SU-DHL-6 (cell line): ENCODE measurements around the gene WDR59.

ENCODE experiments used
- H2AFZ ChIP-seq: fragments of 200-600 bp; sonication (generic); 2 replicates; pipeline ENCODE4 v1.6.1; 2014; ENCODE audit warnings: low read depth, mild to moderate bottlenecking, moderate library complexity, mixed read lengths, antibody characterized with exemption, low read length; ENCODE audit not compliant: severe bottlenecking
- H3F3A ChIP-seq: fragments of 200-600 bp; shearing (Covaris generic); 2 replicates; pipeline ENCODE4 v1.6.0; 2016; ENCODE audit warnings: antibody characterized with exemption, mild to moderate bottlenecking; ENCODE audit not compliant: insufficient read depth
- H3K27ac ChIP-seq: fragments of 200-600 bp; sonication (generic); 2 replicates; pipeline ENCODE4 v1.5.1; 2016; ENCODE audit warnings: low read depth, mild to moderate bottlenecking, low read length, moderate library complexity, mixed read lengths
- H3K27me3 ChIP-seq: fragments of 200-600 bp; sonication (generic), shearing (Covaris generic); 2 replicates; pipeline ENCODE4 v1.6.0; 2014; ENCODE audit warnings: mild to moderate bottlenecking, low read length
- H3K36me3 ChIP-seq: fragments of 200-600 bp; sonication (generic); 2 replicates; pipeline ENCODE4 v1.6.1; 2014; ENCODE audit warnings: mild to moderate bottlenecking, low read length, mixed read lengths
- H3K4me2 ChIP-seq: fragments of 300-600, 200-600 bp; shearing (Covaris generic), sonication (generic); 2 replicates; pipeline ENCODE4 v1.6.0; 2014; ENCODE audit warnings: low read length, low read depth, mild to moderate bottlenecking; ENCODE audit not compliant: poor library complexity, severe bottlenecking
- H3K4me3 ChIP-seq: fragments of 200-600 bp; sonication (generic); 2 replicates; pipeline ENCODE4 v1.5.1; 2014; ENCODE audit warnings: antibody characterized with exemption, low read length, mild to moderate bottlenecking, mixed read lengths; ENCODE audit not compliant: insufficient read depth, poor library complexity, severe bottlenecking
- H3K79me2 ChIP-seq: fragments of 200-600 bp; sonication (generic); 2 replicates; pipeline ENCODE4 v1.6.1; 2014; ENCODE audit warnings: mild to moderate bottlenecking, low read length, moderate library complexity; ENCODE audit not compliant: insufficient read depth
- H3K9ac ChIP-seq: fragments of 200-600 bp; sonication (generic); 2 replicates; pipeline ENCODE4 v1.7.0; 2014; ENCODE audit warnings: mild to moderate bottlenecking, low read length
- H3K9me2 ChIP-seq: fragments of 200-600 bp; sonication (generic); replicated peaks from 2 replicates; pipeline ENCODE4 v1.6.1; 2014; ENCODE audit warnings: low read length; ENCODE audit not compliant: insufficient read depth
- H3K9me3 ChIP-seq: fragments of 200-600 bp; sonication (generic); 2 replicates; pipeline ENCODE4 v1.6.1; 2014; ENCODE audit warnings: low read length, mixed read lengths; ENCODE audit not compliant: insufficient read depth
- H4K20me1 ChIP-seq: fragments of 200-600 bp; sonication (generic); 2 replicates; pipeline ENCODE4 v1.6.1; 2014; ENCODE audit warnings: low read depth, mild to moderate bottlenecking, antibody characterized with exemption, low read length, moderate library complexity, mixed read lengths
- EZH2phosphoT487 ChIP-seq: fragments of 200-600 bp; sonication (generic), shearing (Covaris generic); conservative IDR thresholded peaks from 2 replicates; pipeline ENCODE4 v1.6.1; 2018; ENCODE audit warnings: mild to moderate bottlenecking, antibody characterized with exemption, low read length, moderate library complexity, mixed read lengths
- TF ChIP-seq, protein P1 (sequence below): fragments of 200-600 bp; sonication (generic); IDR thresholded peaks from one replicate; pipeline ENCODE4 v1.5.1; 2017; ENCODE audit warnings: antibody characterized with exemption, mild to moderate bottlenecking, low read length, moderate library complexity; ENCODE audit not compliant: insufficient read depth, poor library complexity, severe bottlenecking

Gene WDR59

DNA sequence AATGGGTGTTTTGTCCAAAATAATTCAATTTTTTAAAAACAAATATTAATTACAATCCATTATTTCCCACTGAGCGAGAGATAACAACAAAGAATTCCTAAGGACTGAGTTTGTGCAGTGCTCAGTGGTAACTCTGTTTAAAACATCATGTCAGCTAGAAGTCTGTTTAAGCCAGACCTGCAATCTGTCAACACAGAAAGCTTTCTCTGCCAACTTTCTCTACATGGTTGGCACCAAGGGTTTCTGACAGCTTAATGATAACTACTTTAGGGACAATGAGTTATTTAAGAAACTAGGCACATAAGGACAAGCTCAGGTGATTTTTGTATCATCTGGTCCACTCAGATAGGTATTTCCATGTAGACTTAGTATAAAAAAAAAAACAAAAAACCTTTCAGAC lies 81.8 kb downstream of the WDR59 start:
- no peak overlapping the region for H3K4me3 ChIP-seq
- H3K9me3 ChIP-seq, result no peaks in the 10 kb centered on the region
- no peaks in the 10 kb centered on the region for H3K79me2 ChIP-seq
- H3K4me2 ChIP-seq, result no peak overlapping the region
- no peaks in the 10 kb centered on the region for H3K9me2 ChIP-seq
- H3K27ac ChIP-seq, result no peak overlapping the region
- no peak overlapping the region for H3K9ac ChIP-seq
- no peaks in the 10 kb centered on the region for H4K20me1 ChIP-seq
- TF ChIP-seq, protein P1, sequence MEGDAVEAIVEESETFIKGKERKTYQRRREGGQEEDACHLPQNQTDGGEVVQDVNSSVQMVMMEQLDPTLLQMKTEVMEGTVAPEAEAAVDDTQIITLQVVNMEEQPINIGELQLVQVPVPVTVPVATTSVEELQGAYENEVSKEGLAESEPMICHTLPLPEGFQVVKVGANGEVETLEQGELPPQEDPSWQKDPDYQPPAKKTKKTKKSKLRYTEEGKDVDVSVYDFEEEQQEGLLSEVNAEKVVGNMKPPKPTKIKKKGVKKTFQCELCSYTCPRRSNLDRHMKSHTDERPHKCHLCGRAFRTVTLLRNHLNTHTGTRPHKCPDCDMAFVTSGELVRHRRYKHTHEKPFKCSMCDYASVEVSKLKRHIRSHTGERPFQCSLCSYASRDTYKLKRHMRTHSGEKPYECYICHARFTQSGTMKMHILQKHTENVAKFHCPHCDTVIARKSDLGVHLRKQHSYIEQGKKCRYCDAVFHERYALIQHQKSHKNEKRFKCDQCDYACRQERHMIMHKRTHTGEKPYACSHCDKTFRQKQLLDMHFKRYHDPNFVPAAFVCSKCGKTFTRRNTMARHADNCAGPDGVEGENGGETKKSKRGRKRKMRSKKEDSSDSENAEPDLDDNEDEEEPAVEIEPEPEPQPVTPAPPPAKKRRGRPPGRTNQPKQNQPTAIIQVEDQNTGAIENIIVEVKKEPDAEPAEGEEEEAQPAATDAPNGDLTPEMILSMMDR, result no peak
- TF ChIP-seq EZH2phosphoT487, result no peak
- H3K36me3 ChIP-seq, result 0 out of 2 replicates have a peak, but pooled peaks cover 5% of the 10 kb centered on the region
- no peaks in the 10 kb centered on the region for H3F3A ChIP-seq
- no peak overlapping the region for H2AFZ ChIP-seq
- H3K27me3 ChIP-seq, result no peaks in the 10 kb centered on the region

GRCh38 chr16:74902161-74902560 lies 82.8 kb downstream of the WDR59 start:
- Histone ChIP-seq H3K36me3 (0 out of 2 replicates have a peak, but pooled peaks cover 5% of the 10 kb centered on the region), H4K20me1 (no peaks in the 10 kb centered on the region), H3K9me2 (no peaks in the 10 kb centered on the region), H3K9me3 (no peaks in the 10 kb centered on the region), H3K4me3 (no peak overlapping the region), H3K27me3 (no peaks in the 10 kb centered on the region), H3K9ac (no peak overlapping the region), H3K79me2 (no peaks in the 10 kb centered on the region), H3F3A (no peaks in the 10 kb centered on the region), H3K27ac (no peak overlapping the region), H3K4me2 (no peak overlapping the region), H2AFZ (no peak overlapping the region)
- TF ChIP-seq, protein P1, result no peak

- Histone ChIP-seq H3K27ac (no peak overlapping the region), H3K79me2 (no peaks in the 10 kb centered on the region), H3K4me3 (no peak overlapping the region), H3K36me3 (0 out of 2 replicates have a peak, but pooled peaks cover 5% of the 10 kb centered on the region), H3K9me2 (no peaks in the 10 kb centered on the region), H2AFZ (no peak overlapping the region), H3K4me2 (no peak overlapping the region), H3K27me3 (no peaks in the 10 kb centered on the region), H3K9me3 (no peaks in the 10 kb centered on the region), H3K9ac (no peak overlapping the region), H4K20me1 (no peaks in the 10 kb centered on the region), H3F3A (no peaks in the 10 kb centered on the region)
- no peak for TF ChIP-seq EZH2phosphoT487
Measured at GRCh38 chr16:74901606-74902005, 83.3 kb downstream of the WDR59 start.

DNA sequence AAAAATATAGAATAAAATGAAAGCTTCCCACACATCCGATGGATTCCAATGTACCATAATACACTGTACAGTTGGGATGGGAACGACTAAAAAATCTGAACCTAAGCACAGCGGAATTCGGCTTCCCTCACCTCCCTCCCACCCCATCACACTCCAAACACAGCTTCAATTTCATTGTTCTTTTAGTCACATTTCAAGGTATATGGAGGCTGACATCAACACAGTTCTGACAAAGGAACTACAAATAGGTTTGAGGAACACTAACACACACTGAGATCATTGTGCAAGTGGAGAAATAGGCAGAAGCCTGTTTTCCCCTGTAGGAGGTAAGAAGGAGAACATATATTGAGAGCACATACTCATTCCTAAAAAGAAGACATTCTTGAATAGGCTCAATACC lies 85.1 kb downstream of the WDR59 start:
- H3K27me3 ChIP-seq, result no peaks in the 10 kb centered on the region
- no peaks in the 10 kb centered on the region for H3K9me2 ChIP-seq
- H3K4me2 ChIP-seq, result no peak overlapping the region
- H3K27ac ChIP-seq, result no peak overlapping the region
- H3K4me3 ChIP-seq, result no peak overlapping the region
- H4K20me1 ChIP-seq, result no peaks in the 10 kb centered on the region
- H3K9ac ChIP-seq, result no peak overlapping the region
- H3K79me2 ChIP-seq, result no peaks in the 10 kb centered on the region
- no peak overlapping the region for H2AFZ ChIP-seq
- H3K9me3 ChIP-seq, result no peaks in the 10 kb centered on the region
- TF ChIP-seq EZH2phosphoT487, result no peak
- TF ChIP-seq, protein P1, result no peak
- H3K36me3 ChIP-seq, result 0 out of 2 replicates have a peak, but pooled peaks cover 5% of the 10 kb centered on the region
- no peaks in the 10 kb centered on the region for H3F3A ChIP-seq
